ENCODE measurements around the gene GPR161. TPM values are rescaled to one million over a fixed set of nuclear protein-coding genes. Genes with fewer than 3 reads are reported as not detected.
"Not testable (repeated sequence)": the region's sequence is repeated elsewhere in the genome, so short reads cannot be mapped to it uniquely, and the experiment has no call there.

The GPR161 gene
- total RNA-seq, 1 donor from 2014 or later = 3.0 TPM

DNA sequence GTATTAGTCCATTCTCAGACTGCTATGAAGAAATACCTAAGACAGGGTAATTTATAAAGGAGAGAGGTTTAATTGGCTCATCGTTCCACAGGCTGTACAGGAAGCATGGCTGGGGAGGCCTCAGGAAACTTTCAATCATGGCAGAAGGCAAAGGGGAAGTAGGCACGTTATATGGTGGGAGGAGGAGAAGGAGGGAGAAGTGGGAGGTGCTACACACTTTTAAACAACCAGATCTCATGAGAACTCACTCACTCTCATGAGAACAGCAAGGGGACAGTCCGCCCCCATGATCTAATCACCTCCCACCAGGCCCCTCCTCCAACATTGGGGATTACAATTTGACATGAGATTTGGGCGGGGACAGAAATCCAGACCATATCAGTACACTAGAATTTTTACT lies 18.0 kb upstream of the GPR161 start:
- ATAC-seq; intact Hi-C loops (cut with micrococcal nuclease); DNase-seq: not testable (repeated sequence)

DNA sequence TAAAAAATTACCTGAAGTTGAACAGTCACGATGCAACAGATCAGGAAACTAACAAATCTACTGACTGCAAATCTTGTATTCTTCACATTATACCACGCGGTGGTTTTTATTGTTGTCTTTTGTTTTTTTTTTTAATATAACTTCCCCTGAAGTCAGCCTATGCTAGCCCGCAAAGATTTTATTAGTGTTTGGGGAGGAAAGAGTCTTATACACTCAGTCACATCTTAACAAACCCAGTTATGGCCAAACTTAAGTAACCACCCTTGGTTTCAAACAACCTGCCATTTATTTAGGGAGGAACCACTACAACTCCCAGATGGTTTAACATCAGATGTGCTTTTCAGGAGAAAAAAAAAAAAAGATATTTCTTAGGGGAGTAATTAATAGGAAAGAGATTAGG lies 15.2 kb upstream of the GPR161 start:
- ATAC-seq (no peak), DNase-seq (no peak)
- intact Hi-C loops (cut with micrococcal nuclease) = no loop called here

DNA sequence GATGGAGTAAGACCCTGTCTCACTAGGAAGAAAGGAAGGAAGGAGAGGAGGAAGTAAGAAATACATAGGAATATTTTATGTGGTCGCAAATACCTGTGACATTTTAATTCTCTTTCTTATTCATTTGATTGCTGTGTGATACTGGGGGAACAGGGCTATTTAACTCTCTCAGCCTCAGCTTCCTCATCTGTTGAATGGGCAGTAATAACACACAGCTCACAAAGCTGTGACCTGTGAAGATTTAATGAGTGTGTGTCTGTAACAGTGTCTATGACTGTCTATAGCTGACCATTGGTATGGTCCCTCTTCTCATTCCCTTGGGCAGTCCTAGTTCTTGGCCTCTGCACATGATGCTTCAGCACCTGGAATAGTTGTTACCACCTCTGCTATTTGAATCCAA lies 13.6 kb upstream of the GPR161 start:
- ATAC-seq = no peak
- intact Hi-C loops (cut with micrococcal nuclease) = no loop called here

DNA sequence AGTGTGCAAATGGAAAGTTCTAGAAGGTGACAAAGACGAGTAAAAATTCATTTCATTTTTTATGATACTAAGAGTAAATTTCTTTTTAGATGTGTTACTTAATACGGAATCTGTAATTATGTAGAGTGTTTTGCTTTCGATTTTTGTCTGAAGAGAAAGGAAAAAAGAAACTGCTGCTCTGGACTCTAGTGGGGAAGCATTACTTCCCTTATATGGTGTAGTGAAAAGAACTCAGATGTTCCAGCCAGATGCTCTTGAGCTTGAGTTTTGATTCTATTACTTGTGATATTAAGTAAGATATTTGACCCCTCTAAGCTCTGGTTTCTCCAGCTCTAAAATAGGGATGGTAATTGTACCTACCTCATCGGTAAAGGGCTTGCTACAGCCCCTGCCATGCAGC lies 12.2 kb upstream of the GPR161 start:
- intact Hi-C loops (cut with micrococcal nuclease) = loop anchor here (10.0 kb wide), 1 partner anchor 64 kb away; no protein-coding TSS in a partner anchor
- DNase-seq = no peak
- no peak for ATAC-seq

More for the DNA sequence above, 13.6 kb upstream of the GPR161 start:
- no peak for DNase-seq

DNA sequence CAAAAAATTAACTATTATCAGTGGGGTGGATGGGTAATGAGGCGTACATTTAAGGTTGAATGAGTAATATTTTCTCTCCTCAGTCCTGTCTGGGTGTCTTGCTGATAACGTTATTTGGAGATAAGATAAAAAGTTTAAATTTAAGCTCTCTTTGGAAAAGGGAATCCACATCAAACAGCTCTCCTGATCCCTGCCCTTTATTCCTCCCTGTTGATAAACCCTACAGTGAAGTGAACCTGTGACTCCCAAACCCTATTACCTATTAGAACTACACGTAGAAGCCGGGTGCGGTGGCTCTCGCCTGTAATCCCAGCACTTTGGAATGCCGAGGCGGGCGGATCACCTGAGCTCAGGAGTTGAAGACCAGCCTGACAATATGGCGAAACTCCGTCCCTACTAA lies 9.9 kb upstream of the GPR161 start:
- DNase-seq = no peak
- ATAC-seq = no peak
- intact Hi-C loops (cut with micrococcal nuclease) = loop anchor here (10.0 kb wide), 1 partner anchor 62 kb away; no protein-coding TSS in a partner anchor

DNA sequence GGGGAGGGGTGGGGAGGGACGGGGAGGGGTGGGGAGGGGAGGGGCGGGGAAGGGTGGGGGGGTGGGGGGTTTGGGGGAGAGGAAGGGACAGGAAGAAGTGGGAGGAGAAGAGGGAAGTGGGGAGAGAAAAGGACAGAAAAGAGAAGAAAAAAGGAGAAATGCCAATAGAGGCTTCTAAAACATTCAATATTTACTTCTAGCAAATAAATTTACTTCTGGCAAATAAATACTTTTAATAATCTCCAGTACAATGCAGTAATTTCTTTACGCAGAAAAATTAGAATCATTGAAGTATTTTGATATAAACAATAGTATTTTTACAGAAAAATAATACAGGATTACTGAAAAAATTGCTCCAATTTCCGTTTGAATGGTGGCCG lies 9.4 kb upstream of the GPR161 start:
- no peak for DNase-seq
- ATAC-seq = no peak
- intact Hi-C loops (cut with micrococcal nuclease) = loop anchor here (10.0 kb wide), 1 partner anchor 61 kb away; no protein-coding TSS in a partner anchor

DNA sequence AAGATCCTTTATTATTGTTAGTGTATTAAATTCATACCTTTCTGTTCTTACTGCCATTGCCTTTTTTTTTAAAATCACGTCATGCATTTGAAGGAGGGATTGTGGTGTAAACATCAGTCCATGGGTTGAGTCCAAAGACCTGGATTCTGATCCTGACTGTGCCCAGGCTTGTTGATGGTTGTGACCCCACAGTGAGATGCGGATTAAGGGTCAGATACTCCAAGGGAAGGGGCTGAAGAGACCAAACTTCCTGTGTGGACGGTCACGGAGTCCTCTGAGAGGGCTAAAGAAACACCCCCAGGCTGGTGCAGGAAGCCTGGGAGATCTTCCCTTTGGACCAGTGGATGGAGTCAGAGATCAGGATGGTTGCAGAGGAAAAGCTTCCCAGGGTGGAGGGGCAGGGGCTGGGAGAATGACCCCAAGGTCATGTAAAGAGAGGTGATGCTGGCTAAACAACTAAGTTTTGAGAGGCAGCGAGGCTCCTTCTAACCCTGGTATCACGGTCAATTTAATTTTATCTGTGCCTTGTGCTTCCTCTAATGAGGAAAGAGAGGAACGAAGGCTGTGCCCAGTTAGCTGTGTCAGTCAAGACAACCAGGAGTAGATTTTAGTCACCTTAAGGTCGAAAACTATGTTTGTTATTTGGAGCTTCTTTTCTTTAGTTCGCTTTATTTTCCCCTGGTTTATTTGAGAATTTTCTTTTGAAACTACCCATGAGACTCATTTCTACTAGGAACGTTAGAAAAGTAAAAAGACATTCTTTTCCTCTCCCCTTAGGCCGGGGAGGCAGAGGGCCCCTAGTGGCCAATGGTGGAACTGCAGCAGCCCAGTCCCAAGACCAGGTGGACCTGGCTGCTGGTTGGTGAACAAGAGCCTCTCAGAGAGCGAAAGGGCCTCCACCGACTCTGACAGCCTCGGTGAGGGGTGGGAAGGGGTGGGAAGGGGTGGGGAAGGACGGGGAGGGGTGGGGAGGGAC lies 8.7 kb upstream of the GPR161 start:
- ATAC-seq = peak; percentile 94

DNA sequence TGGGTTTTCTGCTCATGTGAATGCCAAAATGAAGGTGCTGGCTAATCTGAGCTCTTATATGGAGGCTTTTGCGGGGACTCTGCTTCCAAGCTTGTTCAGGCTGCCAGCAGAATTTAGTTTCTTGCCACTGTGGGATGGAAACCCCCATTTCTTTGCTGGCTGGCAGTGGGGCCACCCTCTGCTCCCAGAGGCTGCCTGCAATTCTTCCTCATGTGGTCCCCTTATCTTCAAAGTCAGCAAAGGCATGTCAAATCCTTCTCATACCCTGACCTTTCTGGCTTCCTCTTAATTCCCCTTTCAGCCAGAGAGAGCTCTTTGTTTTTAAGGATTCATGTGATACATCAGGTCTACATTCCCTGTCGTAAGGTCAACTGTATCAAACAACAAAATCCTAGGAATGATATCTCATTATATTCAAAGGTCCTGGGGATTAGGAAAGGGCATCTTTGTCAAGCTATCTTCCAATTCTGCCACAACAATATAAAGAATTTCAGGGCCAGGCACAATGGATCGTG lies 5.2 kb upstream of the GPR161 start:
- DNase-seq = no peak
- intact Hi-C loops (cut with micrococcal nuclease) = loop anchor here (10.0 kb wide), 1 partner anchor 57 kb away; no protein-coding TSS in a partner anchor
- no peak for ATAC-seq

More for the DNA sequence above, 8.7 kb upstream of the GPR161 start:
- DNase-seq = peak; percentile 90
- intact Hi-C loops (cut with micrococcal nuclease) = loop anchor here (10.0 kb wide), 1 partner anchor 61 kb away; no protein-coding TSS in a partner anchor

DNA sequence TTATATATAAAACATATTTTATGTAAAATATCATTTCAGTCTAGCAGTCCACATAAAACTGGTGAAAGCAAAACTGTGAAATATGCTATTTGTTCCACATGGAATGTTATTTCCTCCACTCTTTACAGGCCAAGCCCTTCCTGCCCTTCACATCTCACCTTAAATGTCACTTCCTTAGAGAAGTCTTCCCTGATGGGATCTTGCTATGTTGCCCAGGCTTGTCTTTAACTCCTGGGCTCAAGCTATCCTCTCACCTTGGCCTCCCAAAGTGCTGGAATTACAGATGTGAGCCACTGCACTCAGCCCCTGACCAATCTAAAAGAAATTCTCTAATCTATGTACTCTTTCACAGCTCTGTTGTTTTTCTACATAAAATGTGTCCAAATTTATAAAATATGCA lies 2.3 kb upstream of the GPR161 start:
- ATAC-seq = no peak
- DNase-seq = no peak
- intact Hi-C loops (cut with micrococcal nuclease) = no loop called here

DNA sequence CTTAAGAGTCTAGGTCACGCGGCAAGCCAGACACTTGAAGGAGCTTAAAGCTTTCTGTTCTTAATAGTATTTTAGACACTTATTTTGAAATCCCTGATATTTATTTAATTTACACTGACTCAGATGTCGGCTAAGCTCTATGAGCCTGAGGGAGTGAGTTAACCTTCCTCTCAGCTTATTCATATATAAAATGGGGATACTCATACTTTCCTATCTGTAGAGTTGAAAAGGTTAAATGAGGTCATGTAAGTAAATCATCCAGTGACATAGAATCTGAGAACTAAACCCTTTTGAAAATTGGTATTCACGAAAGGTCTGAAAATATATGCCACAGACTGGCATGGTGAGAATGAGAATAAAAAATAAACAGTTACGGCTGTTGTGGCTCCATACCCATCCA lies 1.4 kb upstream of the GPR161 start:
- intact Hi-C loops (cut with micrococcal nuclease) = no loop called here
- ATAC-seq (no peak), DNase-seq (no peak)

DNA sequence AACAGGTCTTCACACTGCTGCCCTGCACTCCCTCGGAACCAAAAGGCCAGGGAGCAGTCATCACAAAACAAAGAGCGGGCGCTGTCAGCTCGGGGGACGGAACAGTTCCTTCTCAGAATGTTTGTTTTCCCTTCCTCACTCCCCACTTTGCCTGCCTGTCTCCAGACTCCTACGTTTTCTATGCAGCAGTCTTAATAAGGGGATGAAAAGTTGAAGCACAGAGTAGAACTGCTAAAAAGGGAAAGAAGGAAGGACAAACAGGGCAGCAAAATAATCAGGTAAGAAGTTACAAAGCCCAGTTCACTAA lies 738 bp upstream of the GPR161 start:
- intact Hi-C loops (cut with micrococcal nuclease) = no loop called here
- peak; percentile 46 for ATAC-seq
- DNase-seq = no peak

DNA sequence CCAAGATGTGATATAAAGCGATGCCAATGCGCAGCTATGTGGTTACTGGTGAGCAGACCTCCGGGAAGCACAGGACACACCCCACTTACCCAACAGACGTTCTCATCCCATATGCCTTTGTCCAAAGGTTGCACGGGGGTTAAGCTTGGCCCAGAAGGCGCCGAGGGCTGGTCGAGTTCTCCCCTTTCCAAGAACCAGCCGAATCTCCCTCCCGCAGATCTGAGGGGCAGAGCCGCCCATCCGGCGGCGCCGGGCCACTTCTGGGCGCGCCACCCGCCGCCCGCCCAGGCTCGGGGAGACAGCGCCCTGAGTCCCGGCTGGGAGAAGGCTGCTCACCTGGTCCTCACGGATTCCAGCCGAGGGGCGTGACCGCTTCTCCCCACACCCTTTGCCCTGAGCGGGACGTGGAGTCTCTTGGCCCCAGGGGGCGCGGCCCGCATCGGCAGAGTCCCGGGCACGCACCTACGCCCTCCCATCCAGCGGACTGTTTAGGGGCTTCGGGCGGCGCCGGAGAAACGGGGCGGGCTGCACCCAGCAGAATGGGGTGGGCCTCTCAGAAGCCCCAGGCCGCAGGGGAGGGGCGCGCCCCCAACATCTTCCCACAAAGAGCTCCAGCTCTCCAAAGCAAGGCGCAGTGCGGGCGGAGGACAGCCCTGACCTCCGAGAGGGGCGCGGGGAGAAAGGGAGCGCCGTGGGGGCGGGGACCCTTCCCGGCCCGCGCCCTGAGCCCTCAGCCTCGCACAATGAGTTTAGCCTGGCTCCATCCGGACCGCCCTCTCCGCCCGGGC lies 615 bp downstream of the GPR161 start:
- intact Hi-C loops (cut with micrococcal nuclease) = no loop called here
- peak; percentile 41 for DNase-seq
- ATAC-seq = peak; percentile 38

DNA sequence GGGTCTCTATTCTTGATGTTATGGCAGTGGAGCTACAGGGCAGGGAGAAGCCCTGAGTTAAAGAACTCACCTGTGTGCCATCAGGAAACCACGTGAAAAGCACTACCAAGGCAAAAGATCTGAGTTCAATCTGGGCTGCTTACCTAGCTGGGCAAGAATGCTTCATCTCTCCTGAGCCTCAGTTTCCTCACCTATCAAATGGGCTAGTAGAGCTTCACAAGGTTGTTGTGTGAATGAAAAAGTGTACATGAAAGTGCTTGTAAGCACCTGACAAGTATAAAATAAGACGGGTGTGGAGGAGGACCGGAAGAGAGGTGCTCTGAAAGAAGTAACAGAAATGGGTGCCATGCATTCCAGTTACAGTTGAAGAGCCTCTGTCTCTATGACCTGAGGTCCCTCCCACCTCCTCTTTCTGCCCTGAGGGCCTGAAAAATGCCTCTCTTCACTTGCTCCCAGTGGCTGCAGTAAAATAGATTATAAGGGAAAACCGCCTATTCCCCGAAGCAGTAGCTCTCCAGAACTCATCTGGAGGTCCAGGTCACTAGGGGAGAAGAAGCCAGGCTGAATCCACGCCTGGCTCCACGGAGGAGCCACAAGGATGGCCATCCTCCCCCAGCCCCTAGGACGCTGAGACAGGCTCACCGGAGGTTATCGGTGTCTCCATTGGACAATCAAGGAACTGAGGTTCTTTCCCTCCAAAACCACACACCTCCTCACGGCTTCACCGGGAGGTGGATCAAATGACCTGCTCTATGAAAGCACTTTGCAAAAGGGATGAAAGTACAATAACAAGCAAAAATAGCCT lies 1.4 kb downstream of the GPR161 start:
- no peak for ATAC-seq
- intact Hi-C loops (cut with micrococcal nuclease) = no loop called here
- no peak for DNase-seq

DNA sequence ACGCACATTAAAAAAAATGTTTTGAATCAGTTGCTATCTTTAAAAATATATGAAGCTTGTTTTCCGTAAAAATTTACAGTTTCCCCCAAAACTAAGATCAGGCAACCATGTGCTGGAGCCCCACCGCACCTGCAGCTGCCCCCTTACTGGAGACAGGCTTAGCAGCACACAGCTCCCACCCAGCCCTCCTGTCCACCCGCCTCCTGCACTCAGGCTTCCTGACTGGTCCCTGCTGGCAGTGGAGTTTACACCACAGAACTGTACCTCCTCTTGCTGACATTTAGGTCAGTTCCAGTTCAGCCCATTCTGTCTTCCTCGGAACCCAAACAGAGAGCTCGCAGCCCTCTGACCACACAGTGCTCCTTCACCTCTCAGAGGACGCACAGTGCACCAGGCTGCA lies 2.1 kb downstream of the GPR161 start:
- no peak for ATAC-seq
- intact Hi-C loops (cut with micrococcal nuclease) = no loop called here
- no peak for DNase-seq

DNA sequence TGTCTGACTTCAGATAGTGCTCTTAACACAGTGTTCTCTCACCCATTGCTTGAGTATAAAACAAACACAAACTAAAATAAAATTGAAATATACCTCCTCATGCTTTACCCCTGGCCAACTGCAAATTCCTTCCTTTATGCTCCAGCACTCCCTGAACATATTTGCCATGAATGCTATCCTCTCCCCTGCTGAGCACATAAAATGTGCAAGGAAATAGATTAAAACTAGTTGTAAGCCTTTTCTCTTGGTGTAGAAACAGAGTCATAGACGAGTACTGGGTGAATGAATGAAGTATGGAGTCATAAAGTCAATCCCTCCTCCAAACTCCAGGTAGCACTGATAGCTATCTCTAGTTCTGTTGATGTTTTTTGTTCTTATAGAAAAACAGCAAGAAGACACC lies 2.6 kb downstream of the GPR161 start:
- no peak for ATAC-seq
- no peak for DNase-seq
- intact Hi-C loops (cut with micrococcal nuclease) = no loop called here

DNA sequence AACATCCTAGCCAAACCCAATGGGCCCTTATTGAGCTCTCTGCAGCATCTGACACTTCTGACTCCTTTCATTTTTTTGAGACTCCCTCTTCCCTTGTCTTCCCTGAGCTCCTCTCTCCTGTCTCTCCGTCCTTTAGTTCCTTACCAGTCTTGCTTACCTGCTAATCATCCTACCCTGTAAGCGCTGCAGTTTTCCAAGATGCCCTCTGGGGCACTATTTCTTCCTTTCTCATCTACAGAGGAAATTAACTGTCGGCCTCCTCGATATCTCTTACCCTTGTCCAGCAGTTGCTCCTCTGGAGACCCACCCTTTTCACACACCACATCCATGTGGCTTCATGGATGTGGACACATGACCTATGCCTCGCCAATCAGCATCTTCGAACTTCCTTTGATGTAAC lies 6.8 kb downstream of the GPR161 start:
- no peak for ATAC-seq
- DNase-seq = no peak
- intact Hi-C loops (cut with micrococcal nuclease) = no loop called here

DNA sequence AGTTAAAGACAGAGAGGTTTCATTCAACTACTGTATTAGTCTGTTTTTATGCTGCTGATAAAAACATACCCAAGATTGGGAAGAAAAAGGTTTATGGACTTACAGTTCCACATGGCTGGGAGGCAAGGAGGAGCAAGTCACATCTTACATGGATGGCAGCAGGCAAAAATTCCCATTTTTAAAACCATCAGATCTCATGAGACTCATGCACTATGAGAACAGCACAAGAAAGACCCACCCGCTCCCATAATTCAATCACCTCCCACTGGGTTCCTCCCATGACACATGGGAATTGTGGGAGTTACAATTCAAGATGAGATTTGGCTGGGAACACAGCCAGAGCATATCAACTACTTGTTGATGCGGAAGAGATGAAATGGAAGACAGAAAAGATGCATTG lies 9.2 kb downstream of the GPR161 start:
- intact Hi-C loops (cut with micrococcal nuclease) = no loop called here
- no peak for DNase-seq
- no peak for ATAC-seq

DNA sequence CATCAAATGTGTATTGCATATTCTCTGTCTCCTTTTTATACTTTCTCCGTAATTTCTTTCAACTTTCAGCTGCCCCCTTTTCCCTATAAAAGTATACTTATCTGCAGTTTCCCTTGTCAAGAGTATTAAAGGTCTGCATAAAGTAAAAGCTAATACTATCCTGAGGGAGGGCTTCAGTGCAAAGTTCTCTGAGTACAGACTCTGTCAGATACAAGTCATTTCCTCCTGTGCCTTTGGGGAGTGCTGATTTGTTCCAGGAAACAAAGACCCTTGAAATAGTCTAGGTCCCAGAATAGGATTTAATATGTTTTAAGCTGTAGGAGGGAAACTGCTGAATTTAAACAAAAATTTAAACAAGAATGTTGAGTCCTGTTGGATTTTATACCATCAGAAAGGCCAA lies 11.7 kb downstream of the GPR161 start:
- DNase-seq = no peak
- intact Hi-C loops (cut with micrococcal nuclease) = no loop called here

DNA sequence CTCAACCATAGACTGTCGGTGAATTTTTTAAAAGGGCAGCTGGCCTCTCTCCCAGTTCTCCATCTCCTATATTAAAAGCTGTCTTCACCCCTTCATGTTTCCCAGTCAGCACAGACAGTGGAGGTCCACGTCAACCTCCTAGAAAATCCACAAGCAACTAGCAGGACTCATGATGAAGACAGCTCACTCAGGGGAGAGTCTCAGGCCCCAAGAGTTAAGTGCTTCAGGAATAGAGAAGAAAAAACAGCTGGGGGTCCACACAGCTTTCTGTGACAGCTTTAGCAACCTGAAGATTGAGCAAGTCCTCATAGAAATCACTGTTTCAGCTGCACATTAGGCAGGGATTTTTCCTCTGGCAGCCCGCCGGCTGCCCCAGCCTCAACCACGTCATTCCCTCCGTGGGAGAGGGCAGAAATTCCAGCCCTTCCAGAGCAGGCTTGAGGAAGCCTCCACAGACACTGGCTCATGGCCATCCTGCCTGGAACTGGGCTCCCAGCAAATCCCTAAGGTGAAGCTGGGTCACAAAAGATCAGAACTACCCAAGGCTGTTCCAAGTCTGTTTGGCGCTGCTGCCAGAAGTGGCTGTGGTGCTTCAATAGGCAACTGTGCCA lies 15.2 kb downstream of the GPR161 start:
- intact Hi-C loops (cut with micrococcal nuclease) = no loop called here
- ATAC-seq = peak; percentile 97

More for the DNA sequence above, 11.7 kb downstream of the GPR161 start:
- no peak for ATAC-seq

More for the DNA sequence above, 15.2 kb downstream of the GPR161 start:
- peak; percentile 88 for DNase-seq

All from left ventricle myocardium superior (tissue), 1 donor.